HG03045 (cell line): ENCODE results near the gene NDUFB3.
"Not testable (repeated sequence)": the region's sequence is repeated elsewhere in the genome, so short reads cannot be mapped to it uniquely, and the experiment has no call there.

ENCODE experiments used
- ATAC-seq: cut with Tn5 transposase; IDR thresholded peaks from one replicate; pipeline ENCODE4 v1.9.1; 2021; ENCODE audit warnings: mild to moderate bottlenecking, moderate library complexity; ENCODE audit not compliant: unreplicated experiment

Gene NDUFB3

DNA sequence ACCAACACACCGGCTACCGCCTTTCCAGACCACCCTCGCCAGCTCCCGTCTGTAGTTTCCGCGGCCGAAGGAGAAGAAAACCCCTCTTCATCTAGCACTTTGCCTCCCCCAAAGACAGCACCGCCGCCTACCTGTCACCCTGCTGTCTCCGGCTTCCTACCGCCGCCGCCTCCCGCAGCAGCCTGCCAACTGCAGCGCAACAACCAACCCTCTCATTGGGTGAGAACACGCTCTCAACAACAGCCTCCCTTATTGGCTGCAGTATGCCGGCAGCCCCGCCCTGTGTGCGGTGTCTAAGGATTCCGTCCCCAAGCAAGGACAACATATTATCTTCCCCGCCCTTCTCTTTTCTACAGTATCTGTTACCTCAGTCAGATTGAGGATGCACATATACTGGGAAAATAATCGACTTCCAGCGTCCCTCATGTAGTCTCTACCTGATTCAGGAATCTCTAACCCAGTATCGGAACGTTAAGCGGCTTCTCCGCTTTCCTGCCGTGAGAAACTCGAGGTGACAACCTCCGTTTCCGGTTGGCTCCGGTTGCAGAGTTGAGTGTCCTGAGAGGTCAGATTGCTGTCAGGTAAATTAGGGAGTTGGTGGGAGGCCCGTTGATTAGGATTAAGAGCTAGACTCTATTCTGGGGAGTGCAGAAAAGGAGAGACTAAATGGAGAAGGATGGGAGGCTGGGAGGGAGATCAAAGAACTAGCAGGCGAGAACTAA is at the start of gene NDUFB3, which contains the start of gene HYCC2:
Gene NDUFB3, plus strand, starts transcription at position 523 of the 722 bp plus-strand sequence. CDS start 6,882 bp downstream, outside the sequence.
Gene HYCC2, minus strand, starts transcription at position 193 of the 722 bp plus-strand sequence. CDS start 47,662 bp downstream, outside the sequence.
- peak; percentile 99 for ATAC-seq

DNA sequence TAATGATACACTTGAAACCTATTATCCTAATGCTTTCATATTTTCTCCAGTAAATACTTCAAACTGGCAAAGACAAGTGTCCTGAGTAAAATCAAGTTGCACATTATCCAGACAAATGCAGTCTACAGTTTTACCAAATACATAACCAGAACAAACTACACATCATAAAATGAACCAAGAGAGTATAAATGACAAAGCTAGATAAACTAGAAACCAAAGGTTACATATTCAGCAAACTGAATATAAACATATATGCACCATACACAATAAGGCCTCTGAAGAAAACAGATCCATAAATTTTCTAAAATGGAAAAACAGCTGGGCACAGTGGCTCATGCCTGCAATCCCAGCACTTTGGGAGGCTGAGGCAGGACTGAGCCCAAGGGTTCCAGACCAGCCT is 47.3 kb upstream of the NDUFB3 start:
- no peak for ATAC-seq

DNA sequence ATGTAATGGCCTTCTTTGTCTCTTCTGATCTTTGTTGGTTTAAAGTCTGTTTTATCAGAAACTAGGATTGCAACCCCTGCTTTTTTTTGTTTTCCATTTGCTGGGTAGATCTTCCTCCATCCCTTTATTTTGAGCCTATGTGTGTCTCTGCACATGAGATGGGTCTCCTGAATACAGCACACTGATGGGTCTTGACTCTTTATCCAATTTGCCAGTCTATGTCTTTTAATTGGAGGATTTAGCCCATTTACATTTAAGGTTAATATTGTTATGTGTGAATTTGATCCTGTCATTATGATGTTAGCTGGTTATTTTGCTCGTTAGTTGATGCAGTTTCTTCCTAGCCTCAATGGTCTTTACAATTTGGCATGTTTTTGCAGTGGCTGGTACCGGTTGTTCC is 37.4 kb upstream of the NDUFB3 start:
- ATAC-seq = not testable (repeated sequence)

DNA sequence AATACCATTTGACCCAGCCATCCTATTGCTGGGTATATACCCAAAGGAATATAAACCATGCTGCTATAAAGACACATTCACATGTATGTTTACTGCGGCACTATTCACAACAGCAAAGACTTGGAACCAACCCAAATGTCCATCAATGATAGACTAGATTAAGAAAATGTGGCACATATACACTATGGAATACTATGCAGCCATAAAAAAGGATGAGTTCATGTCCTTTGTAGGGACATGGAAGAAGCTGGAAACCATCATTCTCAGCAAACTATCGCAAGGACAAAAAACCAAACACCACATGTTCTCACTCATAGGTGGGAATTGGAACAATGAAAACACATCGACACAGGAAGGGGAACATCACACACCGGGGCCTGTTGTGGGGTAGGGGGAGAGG is 33.4 kb upstream of the NDUFB3 start:
- not testable (repeated sequence) for ATAC-seq

DNA sequence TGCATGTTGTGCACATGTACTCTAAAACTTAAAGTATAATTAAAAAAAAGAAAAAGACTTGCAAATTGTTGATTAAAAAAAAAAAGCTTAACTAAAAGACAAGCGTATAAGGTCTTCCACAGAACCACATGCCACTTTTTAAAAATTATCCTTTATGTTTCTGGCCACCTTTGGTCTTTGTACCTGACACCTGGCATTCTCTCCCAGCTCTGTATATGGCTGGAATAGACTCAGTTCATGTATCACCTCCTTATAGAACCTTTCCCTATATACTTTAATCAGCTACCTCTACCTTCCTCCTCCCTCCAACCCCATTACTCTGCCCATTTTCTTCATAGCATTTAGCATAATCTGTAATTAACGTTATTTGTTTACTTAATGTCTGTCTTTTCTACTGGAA is 32.9 kb upstream of the NDUFB3 start:
- ATAC-seq = no peak

DNA sequence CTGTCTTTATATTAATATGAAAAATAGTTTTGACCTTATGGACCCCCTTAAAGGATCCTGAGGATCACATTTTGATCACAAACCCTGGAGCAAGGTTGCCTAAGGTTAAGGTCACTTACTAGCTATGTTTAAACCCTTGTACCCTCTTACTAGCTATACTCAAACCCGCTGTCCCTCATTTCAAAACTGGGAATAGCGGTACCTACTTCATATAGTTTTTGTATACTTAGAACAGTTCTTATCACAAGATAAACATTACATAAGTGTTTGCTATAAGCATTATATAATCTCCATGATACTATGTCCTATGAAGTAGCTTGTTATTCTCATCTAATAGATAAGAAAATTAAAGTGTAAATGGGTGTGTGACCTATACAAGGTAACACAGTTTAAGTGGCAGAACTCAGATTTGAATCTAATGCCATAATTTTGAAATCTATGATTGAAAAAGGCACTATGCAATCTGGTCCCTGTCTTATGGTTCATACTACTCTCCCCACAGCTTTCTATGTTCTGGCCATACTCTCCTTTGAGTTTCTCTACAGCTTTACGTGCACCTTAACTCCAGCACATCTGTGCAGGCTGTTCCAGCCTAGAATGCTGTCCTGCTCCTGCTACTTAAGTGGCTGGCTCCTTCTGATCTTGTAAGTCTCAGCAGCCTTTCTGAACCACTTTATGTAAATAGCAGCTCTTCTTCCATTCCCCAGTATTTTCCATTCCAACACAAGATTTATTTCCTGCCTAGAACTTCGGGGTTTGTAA is 30.8 kb upstream of the NDUFB3 start:
- ATAC-seq = no peak

DNA sequence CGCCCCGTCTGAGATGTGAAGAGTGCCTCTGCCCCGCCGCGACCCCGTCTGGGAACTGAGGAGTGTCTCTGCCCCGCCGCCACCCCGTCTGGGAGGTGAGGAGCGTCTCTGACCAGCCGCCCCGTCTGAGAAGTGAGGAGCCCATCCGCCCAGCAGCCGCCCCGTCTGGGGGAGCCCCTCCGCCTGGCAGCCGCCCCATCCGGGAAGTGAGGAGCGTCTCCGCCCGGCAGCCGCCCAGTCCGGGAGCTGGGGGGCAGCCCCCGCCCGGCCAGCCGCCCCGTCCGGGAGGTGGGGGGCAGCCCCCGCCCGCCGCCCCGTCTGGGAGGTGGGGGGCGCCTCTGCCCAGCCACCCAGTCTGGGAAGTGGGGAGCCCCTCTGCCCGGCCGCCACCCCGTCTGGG is 29.4 kb upstream of the NDUFB3 start:
- not testable (repeated sequence) for ATAC-seq

DNA sequence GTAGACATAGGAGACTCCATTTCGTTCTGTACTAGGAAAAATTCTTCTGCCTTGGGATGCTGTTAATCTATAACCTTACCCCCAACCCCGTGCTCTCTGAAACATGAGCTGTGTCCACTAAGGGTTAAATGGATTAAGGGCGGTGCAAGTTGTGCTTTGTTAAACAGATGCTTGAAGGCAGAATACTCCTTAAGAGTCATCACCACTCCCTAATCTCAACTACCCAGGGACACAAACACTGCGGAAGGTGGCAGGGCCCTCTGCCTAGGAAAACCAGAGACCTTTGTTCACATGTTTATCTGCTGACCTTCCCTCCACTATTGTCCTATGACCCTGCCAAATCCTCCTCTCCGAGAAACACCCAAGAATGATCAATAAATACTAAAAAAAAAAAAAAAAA is 28.8 kb upstream of the NDUFB3 start:
- not testable (repeated sequence) for ATAC-seq

DNA sequence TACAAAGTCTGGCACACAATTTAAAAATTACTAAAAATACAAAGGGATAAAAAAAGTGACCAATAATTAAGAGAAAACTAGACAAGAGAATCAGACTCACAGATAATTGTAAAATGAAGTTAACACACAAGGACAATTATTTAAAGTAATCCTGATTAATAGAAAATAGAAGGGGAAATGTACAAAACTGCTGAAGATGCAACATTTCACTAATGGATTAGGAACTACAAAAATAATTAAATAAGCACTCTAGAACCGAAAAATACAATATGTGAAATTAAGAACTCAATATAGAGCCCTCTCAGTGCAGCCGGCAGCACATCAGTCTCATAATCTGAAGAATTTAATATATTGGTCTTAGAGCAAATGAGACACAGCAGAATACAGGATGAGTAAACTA is 24.9 kb upstream of the NDUFB3 start:
- ATAC-seq = no peak

DNA sequence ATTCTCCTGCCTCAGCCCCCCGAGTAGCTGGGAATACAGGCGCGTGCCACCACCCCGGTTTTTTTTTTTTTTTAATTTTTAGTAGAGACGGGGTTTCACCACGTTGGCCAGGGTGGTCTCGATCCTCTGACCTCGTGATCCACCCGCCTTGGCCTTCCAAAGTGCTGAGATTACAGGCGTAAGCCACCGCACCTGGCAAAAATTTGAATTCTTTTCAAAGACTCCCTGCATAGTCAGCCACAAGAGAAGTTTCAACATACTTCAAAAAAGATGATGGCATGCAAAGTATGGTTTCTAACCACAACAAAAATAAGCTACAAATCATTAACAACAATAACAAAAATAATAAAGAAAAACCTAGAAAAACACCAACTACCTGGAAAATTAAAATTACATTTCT is 22.3 kb upstream of the NDUFB3 start:
- no peak for ATAC-seq

DNA sequence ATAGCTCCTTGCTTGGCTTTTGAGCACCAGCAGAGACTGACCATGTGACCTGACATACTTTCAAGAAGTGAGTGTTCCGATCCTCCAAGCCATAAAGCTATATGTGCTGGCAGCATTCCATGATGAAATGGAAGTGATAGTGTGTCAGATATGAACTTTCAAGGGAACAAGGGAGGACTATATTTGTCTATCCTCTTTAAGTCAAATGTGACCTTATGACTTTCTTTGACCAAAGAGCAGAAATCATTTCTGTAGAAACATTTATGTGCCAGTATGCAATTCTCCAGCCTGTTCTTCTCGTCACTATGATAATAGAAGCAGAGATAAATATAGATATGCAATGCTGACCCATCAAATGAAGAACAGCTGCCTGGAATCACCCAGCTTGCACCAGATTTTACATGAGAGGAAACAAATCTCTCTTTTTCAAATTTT is 14.7 kb upstream of the NDUFB3 start:
- no peak for ATAC-seq

DNA sequence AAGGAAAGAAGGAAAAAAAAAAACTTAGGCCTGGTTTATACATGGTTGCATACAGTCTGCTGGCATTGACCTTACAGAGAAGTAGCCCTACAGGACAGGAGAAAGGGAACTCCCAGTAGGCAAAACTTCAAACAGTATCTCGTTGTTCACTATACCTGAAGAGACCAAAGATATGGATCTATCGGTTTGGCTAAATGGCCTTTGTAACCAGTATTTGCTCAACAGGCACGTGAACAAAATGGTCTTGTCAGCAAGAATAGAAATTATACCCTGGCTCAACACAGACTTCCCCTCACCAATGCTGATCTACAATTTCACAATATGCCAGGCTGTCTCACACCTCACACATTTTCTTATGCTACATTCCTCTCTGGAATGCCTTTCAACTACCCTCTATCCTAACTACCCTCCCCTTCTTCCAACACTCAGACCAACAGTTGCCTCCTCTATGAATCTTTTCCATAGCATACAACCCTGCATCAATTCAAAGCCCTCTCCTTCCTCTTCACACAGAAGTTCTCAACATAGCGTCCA is 14.0 kb upstream of the NDUFB3 start:
- no peak for ATAC-seq

DNA sequence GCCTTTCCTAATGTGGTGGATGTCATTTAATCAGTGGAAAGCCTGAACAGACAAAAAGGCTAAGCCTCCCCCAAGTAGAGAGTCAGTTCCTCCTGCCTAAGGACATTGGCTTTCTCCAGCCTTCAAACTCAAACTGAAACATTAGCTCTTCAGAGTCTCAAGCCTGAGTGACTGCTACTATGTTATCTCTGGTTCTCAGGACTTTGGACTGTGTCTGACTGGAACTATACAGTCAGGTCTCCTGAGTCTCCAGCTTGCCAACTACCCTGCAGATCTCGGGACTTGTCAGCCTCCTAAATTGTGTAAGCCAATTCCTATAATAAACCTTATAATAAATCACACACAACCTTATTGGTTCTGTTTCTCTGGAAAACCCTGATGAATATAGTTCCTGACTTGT is 12.9 kb upstream of the NDUFB3 start:
- ATAC-seq = no peak

DNA sequence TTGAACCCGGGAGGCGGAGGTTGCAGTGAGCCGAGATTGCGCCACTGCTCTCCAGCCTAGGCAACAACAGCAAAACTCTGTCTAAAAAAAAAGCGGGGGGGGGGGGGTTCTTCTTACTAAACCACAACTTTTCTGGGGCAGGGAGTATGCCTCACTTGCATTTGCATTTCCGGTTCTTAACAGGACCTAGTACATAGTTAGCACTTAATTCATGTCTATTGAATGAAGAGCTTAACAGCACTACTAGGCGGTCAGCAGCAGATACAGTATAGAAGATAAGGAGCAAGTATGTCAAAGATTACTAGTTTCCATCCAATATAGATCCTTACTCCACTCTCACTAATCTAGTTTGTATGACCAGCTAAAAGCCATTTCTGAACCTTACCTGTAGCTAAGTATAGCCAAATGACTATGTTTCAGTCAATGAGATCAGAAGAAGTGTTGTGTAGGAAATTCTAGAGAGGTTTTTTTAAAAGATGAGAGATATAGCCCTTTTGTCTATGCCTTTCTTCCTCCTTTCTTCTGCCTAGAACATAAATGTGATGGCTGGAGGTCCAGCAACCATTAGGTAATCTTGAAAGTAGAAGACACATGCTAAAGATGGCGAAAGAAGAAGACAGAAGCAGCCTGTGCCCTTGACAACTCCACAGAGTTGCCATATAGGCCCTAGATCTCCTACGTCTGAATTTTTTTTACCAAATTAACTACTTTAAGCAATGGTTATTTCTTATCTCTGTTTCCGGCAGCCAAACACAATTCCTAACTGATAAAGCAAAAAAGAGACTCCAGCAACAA is 11.6 kb upstream of the NDUFB3 start:
- no peak for ATAC-seq

DNA sequence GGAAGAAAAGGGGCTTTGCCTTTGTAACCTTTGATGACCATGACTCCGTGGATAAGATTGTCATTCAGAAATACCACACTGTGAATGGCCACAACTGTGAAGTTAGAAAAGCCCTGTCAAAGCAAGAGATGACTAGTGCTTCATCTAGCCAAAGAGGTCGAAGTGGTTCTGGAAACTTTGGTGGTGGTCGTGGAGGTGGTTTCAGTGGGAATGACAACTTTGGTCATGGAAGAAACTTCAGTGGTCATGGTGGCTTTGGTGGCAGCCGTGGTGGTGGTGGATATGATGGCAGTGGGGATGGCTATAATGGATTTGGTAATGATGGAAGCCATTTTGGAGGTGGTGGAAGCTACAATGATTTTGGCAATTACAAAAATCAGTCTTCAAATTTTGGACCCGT is 8.3 kb upstream of the NDUFB3 start:
- not testable (repeated sequence) for ATAC-seq

DNA sequence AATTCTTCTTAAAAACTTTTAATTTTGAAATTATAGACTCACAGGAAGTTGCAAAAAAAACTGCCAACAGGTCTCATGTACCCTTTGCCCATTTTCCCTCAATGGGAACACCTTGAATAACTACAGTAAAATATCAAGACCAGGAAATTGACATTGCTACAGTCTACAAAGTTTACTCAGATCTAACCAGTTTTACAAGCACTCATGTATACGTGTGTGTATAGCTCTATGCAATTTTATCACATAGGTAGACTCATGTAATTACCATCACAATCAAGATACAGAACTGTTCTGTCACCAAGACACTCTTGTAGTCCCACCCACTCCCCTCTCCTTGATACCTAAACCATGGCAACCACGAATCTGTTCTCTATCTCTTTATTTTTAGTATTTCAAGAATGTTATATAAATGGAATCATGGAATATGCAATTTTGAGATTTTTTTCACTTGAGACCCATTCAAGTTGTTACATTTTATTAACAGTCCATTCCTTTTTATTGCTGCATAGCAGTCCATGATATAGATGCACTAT is 6.9 kb upstream of the NDUFB3 start:
- ATAC-seq = no peak

DNA sequence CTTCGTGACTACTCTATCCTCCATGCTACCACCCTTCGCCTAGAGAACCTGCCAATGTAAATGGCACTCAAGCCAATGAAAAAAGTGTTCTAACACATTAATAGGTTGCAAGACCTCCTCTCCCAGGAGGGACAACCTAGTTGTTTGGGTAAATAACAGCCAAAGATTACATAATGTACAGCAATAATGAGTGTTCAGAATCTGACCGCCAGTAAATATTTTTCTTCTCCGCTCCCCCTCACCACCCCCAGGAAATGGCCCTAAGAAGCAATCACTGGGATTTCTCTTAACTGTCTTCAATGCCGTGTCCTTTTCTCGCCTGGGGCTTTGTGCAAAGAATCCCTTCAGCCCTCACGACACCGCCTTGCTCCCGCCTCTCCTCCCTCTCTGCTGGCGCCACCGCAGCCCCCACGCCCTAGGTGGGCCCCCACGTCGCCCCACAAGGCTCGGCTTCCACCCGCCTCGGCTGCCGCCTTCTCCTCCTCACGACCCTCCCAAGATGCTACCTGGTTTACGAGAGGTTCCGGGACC is 788 bp upstream of the NDUFB3 start:
- peak; percentile 32 for ATAC-seq

DNA sequence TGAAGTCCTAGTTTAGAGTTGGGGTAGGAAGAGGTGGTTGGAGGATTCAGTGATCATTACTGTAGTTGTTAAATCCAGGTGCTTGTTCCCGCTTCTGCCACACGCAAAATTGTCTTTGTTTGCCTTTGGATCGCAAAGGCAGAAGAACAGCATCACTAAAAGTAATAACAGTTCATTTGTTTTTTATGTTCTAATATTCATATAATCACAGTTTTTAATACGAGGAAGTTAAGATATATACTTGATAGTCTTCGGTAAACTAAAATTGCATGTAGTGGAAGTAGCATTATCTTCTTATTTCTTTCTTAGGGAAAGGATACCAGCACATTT is 365 bp downstream of the NDUFB3 start:
- no peak for ATAC-seq

DNA sequence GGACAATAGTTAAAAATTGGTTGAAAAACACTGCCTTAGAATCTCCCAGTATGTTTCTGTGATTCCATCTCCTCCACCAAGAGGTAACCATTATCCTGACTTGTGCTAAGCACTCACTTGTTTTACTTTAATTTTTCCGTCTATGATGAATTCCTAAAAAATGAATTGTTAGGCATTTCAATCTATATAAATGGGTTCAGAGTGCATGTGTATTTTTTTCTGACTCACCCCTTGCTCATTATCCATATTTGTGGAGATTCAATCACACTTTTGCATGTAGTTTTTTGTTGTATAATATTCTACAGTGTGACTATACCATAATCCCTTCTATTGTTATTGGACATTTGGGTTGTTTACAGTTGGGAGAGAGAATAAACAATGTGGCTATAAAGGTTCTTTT is 1.3 kb downstream of the NDUFB3 start:
- no peak for ATAC-seq

DNA sequence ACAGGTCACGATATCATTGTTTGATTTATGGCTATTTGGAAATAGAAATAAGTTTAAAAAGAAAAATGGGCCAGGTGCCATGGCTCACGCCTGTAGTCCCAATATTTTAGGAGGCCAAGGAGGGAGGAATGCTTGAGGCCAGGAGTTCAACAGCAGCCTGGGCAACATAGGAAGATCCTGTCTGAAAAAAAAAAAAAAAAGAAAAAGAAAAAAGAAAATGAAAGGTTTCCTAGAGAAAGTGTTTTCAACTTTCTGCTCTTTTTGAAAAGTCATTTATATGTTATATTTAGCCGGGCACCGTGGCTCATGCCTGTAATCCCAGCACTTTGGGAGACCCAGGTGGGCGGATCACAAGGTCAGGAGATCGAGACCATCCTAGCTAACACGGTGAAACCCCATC is 3.2 kb downstream of the NDUFB3 start:
- ATAC-seq = no peak

DNA sequence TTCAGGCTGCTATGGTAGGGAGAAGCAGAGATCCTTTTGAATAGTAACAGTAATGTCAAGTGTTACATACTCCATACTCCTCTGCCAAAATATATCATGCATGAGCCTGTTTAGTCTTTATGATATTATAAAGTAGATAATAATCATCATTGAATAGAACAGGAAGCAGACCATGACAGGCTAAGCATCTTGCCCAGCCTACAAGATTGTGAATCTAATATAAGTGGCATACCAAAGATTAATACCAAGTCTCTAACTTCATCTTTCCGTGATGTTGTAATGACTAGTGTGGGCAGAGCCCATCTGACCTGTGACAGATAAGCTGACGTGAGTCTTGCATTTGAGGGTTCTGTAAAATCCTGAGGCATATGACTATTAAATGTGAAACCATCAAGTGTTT is 13.1 kb downstream of the NDUFB3 start:
- no peak for ATAC-seq
